GM10248 (cell line): Measurements from ENCODE around the gene CTSZ.

Source experiments
- CTCF ChIA-PET: fragments of 300-600 bp; sonication (Branson Sonifier 250); formaldehyde crosslinking; extraction: SDS; loops from one replicate; lab custom pipeline; 2021; ENCODE audit warnings: antibody characterized with exemption; lab: Yijun Ruan, JAX
- POLR2A ChIA-PET: fragments of 350-650 bp; sonication (Branson Sonifier 250); formaldehyde crosslinking; extraction: SDS; loops from one replicate; lab custom pipeline; 2020; ENCODE audit warnings: antibody characterized with exemption; lab: Yijun Ruan, JAX
- DNase-seq: peaks from one replicate; pipeline ENCODE4 v3.0.0; 2012; ENCODE audit errors: extremely low spot score
- TF ChIP-seq, protein P1 (sequence below): IDR thresholded peaks from 2 replicates; pipeline ENCODE4 v1.5.1; 2012; ENCODE audit warnings: mild to moderate bottlenecking, low read depth; ENCODE audit errors: extremely low read depth, missing control alignments, control extremely low read depth

CTSZ gene

DNA sequence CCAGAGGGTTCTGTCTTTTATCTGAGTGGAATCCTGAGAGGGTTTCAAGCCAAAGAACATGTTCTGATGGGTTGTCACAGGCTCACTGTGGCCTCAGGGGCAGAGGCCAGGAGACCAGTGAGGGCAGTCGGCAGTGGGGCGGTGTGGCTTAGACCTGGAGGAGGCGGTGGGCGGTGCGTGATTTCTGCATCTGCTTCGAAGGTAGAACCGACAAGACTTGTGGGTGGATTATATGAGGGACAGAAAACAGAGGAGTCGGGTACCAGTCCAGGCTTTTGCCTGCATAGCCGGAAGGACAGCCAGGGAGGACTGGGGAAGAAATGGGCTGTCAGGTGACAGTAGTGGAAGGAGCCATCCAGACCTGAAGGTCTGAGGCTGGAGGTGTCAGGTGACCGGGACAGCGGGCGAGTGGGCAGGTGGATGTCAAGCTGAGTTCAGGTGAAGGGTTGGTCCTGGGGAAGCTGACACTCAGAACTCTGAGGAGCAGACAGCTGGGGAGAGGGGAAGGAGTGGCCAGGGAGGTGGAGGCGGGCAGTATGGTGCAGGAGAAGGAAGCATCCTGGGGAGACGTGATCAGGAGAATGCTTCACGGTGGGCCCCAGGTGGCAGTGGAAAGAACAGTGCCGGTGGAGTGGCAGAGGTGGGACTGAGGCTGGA, 3.1 kb downstream of the CTSZ start:
- TF ChIP-seq, protein P1, sequence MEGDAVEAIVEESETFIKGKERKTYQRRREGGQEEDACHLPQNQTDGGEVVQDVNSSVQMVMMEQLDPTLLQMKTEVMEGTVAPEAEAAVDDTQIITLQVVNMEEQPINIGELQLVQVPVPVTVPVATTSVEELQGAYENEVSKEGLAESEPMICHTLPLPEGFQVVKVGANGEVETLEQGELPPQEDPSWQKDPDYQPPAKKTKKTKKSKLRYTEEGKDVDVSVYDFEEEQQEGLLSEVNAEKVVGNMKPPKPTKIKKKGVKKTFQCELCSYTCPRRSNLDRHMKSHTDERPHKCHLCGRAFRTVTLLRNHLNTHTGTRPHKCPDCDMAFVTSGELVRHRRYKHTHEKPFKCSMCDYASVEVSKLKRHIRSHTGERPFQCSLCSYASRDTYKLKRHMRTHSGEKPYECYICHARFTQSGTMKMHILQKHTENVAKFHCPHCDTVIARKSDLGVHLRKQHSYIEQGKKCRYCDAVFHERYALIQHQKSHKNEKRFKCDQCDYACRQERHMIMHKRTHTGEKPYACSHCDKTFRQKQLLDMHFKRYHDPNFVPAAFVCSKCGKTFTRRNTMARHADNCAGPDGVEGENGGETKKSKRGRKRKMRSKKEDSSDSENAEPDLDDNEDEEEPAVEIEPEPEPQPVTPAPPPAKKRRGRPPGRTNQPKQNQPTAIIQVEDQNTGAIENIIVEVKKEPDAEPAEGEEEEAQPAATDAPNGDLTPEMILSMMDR = no peak
- no peak for DNase-seq
- CTCF ChIA-PET = interaction anchor here (1.3 to 1.8 kb wide), 2 partner anchors 14 to 28 kb away, joined by 4 to 5 read pairs; partner anchors contain the start of gene ATP5F1E

DNA sequence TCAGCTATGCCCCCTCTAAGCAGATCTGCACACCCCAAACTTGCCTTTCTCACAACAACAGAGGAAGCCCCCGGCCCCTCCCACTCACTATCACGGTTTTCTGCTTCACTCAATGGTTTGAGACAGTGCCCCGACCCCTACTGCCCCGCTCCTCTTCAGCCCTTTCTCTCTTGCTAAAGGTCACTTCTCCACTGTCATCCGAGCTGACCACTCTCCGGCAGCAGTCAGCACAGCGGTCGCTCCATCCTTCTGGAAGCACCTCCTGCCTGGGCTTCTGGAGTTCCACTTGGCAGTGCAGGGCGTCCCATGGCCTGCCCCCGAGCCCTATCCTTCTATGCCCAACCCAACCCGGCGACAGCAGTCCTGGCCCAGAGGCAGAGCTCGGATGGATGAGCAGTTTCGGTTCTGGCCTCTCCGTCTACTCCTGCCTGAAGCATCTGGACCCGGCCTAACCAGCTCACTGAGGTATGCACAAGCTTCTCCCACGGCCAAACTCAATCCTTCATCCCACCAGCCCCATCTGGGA, 4.1 kb downstream of the CTSZ start:
- ChIA-PET CTCF (interaction anchor here (1.3 kb wide), 1 partner anchor 12 kb away, joined by 4 read pairs; no protein-coding TSS in a partner anchor), POLR2A (interaction anchor here (2.3 kb wide), 1 partner anchor 10 kb away, joined by 6 read pairs; no protein-coding TSS in a partner anchor)
- no peak for DNase-seq
- TF ChIP-seq, protein P1 = no peak

More for the DNA sequence above, 3.1 kb downstream of the CTSZ start:
- POLR2A ChIA-PET = interaction anchor here (0.6 to 2.3 kb wide), 3 partner anchors 11 to 96 kb away, joined by 3 to 6 read pairs (median 5); no protein-coding TSS in a partner anchor

DNA sequence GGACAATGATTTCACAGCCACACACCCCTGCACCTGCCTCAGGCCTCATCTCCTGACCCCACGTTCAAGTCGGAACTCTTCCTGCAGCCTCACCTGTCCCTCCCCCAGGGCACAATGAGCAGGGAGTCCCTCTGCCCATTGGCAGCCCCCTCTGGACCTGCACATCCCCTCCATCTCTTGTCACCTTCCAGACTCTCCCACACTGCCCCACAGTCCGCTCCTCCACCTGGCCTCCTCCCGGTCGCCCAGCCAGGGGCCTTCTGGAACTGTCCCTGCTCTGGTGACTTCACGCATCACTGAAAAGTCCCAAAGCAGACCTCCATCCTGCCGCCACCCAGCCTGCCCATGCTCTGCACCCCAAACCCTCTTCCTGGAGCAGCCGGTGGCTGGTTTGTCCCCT, 4.7 kb downstream of the CTSZ start:
- ChIA-PET CTCF (no interaction called here), POLR2A (no interaction called here)
- DNase-seq = no peak

DNA sequence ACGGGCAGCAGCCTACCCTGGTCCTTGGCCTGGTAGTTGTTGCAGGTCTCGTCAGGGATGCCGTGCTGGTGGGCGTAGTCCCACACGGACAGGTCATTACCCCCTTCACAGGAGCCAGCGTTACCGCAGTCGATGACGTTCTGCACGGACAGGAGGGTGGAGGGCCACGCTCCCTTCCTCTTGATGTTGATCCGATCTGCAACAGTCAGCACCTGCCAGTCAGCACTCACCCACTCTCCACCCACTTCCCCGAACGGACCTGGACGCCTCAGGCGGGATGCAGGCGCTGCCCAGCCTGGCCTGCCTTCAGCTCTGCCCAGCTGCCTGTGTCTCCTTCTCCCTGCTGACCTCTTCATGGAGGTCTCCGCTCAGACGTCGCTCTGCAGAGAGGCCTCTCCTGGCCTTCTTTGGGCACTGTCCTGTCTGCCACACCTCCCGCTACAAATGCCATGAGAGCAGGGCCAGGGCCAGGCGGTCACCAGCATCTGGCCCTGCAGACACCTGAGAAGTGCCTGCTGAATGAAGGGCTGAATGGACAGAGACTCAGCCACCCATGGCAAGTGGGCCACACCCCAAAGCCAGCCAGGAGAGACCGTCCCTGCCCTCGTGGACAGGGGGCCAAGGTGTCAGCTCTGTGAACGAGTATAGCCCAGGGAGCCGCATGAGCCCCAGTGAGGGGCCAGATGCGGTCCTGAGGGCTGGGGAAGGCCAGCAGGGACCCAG, 5.4 kb downstream of the CTSZ start:
- CTCF ChIA-PET = no interaction called here
- POLR2A ChIA-PET = interaction anchor here (0.6 to 1.7 kb wide), 2 partner anchors 10 to 20 kb away, joined by 3 to 5 read pairs; no protein-coding TSS in a partner anchor
- TF ChIP-seq, protein P1 = no peak
- DNase-seq = no peak

More for the DNA sequence above, 4.7 kb downstream of the CTSZ start:
- TF ChIP-seq, protein P1 = no peak

DNA sequence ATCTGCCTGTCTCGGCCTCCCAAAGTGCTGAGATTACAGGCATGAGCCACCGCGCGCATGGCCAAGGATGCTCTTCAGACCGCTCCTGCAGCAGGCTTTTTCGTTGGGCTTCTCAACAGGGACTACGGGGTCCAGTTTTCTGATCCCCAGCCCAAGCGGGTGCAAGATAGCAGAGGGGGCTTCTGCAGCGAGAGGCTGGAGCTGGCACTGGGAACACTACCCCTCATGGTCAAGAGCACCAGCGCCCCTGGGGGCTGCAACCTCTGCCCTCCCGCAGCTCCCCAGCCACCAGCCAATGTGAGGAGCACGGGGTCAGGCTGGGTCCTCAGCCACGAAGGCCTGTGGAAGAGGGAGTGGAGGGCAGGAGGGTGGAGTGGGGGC, 6.0 kb downstream of the CTSZ start:
- no peak for DNase-seq
- ChIA-PET CTCF (no interaction called here), POLR2A (interaction anchor here (0.7 to 1.7 kb wide), 2 partner anchors 10 to 63 kb away, joined by 5 read pairs; no protein-coding TSS in a partner anchor)
- TF ChIP-seq, protein P1 = no peak

DNA sequence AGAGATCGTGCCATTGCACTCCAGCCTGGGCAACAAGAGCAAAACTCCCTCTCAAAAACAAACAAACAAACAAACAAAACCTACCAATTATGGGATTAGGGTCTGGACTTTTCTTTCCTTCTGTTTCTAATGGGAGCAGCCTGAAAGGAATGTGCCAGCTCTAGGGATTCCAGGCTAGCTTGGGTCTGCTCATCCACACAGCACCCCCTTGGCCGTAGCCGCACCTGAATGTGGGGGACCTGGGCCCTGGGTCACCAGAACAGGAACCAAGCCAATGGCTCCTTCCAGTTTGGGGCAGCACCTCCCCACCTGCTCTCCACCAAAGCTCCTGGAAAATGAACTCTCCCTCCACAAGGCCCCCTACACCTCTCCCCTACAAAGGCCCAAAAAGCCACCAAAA, 6.7 kb downstream of the CTSZ start:
- CTCF ChIA-PET = interaction anchor here (0.7 kb wide), 1 partner anchor 24 kb away, joined by 3 read pairs; no protein-coding TSS in a partner anchor
- DNase-seq = no peak
- POLR2A ChIA-PET = interaction anchor here (0.5 to 1.7 kb wide), 2 partner anchors 9 to 19 kb away, joined by 3 to 5 read pairs; no protein-coding TSS in a partner anchor
- TF ChIP-seq, protein P1 = no peak
